HS-5 (cell line): ENCODE measurements around the gene PRR29.

Experiments
- DNase-seq: peaks from one replicate; pipeline ENCODE4 v3.0.0-alpha.2; 2012; ENCODE audit warnings: low read depth

PRR29 gene

DNA sequence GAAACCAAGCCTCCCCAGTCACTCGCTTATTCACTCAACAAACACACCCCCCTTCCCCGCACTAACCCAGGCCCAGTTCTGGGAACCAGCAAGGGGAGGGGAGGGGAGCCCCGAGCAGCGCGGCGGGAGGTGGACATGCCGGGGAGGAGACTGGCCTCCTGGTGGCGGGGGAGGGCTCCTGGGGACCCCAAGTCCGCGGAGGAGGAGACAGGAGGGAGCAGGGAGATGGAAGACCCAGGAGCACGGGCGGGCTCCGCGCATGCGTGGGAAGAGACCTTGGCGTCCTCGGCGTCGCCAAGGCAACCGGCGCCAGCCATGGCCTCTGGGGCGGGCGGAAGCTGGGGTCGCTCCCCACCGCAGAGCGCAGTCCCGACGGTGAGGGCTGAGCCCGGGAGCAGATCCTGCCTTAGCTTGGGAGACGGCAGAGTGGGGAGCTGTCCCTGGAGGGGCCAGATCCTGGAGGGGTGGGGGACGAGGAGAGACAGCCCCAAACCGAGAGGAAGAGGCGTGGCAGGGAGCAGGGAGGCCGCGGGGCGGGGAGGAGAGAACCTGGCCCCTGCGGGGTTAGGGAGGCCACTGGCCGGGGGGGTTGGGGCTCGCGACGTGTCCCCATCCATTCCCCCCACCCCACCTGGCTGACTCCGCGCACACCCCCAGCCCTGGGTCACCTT lies at the start of gene PRR29:
PRR29 (plus strand) TSS at position 302 of the 671 bp plus-strand sequence; CDS start at position 316, 14 bp downstream.
- no peak for DNase-seq

DNA sequence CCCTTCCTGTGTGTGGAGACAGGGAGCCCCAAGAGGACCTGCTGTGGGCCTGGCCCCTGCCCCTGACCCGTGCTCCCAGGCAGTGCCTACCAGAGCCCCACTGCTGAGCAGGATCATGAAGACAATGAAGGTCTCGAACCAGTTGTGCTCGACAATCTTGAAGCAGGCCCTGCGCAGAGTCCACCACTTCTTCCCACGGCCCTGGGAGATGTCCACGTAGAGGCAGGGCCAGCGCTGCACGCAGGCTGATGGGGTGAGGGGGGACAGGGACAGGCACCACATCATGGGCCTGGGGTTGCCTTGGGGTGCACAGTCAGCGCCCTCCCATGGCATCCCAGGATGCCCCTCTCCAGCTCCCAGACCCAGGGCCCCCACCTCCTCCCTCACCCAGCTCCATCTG lies 49.6 kb upstream of the PRR29 start:
- no peak for DNase-seq

DNA sequence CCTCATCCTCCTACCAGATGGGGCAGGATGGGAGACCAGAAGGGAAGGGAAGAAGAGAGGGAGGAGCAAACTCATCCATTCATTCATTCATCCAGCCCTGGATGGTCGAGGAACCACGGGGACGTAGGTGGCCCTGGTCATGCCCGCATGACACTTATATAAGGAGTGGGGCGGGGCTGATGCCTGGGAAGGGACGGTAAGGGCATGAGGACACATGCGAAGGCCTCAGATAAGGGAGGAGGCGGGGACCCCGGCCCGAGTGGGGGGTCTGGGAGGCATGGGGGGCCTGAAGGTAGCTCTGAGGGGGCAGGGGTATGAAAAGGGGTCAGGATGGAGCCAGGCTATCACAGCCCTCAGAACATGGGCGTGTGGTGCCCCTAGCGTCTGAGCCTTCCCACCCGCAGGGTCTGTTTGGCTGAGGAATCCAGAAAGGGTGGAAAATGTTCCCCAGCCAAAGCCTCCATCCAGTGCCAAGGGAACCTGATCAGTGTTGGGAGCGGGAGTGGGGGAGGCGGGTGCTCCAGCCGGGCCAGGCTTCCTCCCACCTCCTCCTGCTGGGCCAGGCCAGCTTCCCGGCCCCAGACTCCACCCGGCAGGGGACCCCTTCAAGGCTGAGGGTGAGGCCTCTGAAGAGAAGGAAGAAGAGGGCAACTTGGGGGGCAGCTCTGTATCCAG lies 48.4 kb upstream of the PRR29 start:
- no peak for DNase-seq

DNA sequence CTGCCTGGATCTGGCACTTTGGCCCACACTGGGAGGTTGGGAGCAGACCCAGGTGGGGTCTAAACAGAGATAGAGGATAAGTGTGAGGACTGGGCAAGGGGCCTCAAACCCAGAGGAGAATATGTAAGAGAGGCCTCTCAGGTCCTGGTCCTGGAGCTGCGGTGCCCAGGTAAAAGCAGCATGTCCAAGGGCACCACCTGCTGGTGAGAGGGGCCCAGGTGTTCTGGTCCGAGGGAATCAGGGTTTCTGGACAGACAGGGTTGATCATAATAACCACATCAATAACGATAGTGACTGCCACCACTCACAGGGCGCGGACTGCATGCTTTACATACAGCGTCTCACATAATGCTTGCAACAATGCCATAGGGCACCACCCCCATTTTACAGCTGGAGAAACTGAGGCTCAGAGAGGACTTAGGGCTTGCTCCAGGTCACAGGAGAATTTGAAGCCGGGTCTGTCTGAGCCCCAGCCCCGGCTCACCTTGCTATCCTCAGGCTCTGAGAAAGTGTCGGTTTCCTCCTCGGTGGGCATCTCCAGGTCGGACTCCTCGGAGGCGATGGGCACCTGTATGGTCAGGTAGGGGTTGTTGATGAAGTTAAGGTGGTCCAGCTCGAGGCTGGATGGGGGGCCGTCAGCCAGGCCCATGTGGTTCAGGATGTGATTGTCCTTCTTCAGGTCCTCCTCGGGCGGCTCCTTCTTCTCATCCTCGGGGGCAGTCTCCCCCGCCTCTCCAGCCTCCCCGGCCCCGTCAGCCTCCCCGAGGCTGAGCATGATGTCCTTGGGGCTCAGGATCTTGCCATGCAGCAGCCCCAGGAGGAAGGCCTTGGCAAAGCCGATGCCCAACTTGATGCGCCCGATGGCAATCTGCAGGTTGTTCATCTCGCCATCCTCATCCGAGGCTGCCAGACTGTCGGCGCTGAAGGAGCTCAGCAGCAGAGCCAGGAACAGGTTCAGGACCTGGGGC lies 46.9 kb upstream of the PRR29 start:
- no peak for DNase-seq

DNA sequence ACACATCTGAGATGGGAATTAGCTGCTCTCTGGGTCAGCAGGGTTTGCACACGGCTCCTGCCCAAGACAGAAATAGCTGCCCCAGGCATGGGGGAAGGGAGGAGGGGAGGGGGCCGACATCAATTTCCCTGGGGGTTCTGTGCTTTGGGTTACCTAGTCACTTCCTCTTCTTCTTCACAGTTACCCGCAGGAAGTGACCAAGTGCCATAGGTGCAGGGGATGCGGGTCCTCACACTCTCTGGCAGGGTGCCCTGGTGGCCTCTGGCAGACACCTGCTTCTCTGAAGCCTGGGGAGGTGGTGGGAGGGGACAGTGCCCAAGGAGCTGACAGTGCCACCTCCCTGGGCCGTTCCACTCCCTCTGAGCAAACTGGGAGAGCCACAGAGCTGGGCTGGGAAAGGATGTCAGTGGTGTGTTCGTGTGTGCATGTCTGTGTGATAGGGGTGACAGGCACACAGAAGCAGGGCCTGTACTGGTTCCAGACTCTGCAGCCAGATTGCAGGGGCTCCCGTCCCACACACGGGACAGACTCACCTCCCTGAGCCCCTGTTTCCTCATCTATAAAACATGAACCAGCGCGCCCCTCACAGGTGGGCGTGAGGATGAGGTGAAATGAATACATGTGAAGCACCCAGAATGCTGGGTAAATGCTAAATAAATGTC lies 43.6 kb upstream of the PRR29 start:
- no peak for DNase-seq

DNA sequence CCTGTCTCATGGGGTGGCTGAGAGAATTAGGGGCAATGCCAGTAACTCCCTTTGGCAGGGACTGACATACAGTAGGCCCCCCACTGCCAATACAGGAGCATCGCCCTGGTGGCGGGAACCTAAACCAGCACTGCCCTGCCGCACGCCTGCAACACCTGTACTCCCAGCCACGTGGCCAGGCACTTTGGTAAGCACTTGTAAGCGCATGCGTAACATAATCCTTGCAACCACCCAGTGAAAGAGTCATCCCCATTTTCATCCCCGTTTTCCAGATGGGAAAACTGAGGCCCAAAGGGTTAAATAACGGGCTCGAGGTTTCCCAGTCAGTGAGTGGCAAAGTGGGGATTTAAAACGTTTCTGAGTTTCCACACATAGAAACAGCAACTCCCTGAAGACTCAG lies 42.9 kb upstream of the PRR29 start:
- no peak for DNase-seq

DNA sequence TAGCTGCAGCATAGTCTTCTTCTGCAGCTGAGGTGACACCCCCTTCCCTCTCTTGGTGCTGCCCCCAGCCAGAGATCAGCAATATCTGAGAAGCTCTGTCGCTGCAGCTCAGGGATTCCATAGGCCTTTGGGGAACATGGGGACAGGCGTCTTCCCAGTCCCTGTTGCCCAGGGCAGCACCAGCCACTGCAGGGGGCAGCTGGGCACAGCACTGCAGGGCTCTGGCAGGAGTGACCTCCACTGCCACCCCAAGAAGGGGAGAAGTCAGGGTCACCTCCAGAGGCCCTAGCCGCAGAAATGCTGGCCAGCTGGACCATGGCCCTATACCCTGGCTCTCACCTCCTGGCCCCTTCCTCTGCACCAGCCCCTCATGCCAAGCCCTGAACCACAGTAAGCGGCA lies 42.4 kb upstream of the PRR29 start:
- no peak for DNase-seq

DNA sequence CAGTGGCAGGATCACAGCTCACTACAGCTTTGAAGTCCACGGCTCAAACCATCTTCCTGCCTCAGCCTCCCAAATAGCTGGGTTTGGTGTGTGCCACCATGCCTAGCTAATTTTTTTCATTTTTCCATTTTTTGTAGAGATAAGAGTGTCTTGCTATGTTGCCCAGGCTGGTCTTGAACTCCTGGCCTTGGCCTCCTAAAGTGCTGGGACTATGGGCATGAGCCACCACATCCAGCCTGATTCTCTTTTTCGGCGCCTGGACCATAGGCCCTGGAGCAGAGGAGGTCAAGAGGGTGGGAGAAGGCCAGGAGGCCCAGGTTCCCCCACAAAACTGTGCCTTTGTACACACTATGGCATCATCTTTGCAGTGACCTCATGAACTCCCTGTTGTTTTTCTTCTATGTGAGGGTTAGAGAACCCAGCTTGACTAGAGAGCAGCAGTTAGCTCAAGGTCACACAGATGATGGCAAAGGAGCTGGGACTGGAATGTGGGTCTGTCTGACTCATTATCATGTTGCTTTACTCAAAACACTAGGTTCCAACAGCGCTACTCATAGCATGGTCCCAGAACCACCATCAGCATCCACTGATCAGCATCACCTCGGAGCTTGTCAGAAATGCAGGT lies 41.7 kb upstream of the PRR29 start:
- DNase-seq, result no peak

DNA sequence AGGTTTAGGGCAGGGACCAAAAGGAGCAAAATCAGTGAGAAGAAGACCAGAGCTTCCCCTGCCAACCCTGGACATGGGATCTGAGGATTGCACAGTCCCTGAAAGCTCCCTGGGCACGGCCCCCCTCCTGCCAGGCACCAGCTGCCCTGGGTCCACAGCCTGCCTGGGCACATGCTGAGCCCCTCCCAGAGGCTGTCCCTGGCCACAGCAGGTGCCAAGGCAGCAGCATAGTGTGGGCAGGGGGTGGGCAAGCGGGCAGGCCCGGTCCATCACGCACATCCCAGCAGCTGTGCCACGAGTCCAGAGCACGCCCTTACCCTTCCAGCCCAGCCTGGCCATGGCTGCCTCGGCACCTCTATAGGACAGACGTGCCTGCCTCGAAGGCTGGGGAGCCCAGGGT lies 38.1 kb upstream of the PRR29 start:
- no peak for DNase-seq

DNA sequence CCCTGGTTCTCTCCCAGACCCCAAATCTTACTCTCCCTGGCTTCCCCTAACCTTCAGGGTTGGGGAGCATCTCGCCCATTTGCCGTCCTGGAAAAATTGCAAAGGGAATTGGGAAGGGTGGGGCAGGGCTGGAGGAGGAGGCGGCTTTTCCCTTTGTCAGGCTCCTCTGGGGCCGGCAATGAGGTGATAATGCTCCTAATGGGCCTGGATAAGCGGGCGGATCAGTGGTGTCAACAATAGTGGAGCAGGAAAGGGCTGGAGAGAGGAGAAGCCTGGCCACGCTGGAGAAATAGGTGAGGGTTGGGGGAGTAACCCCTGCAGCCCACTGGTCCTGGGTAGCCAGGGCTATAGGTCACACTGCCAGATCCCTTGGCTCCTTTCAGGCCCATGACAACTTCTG lies 37.7 kb upstream of the PRR29 start:
- DNase-seq, result no peak

DNA sequence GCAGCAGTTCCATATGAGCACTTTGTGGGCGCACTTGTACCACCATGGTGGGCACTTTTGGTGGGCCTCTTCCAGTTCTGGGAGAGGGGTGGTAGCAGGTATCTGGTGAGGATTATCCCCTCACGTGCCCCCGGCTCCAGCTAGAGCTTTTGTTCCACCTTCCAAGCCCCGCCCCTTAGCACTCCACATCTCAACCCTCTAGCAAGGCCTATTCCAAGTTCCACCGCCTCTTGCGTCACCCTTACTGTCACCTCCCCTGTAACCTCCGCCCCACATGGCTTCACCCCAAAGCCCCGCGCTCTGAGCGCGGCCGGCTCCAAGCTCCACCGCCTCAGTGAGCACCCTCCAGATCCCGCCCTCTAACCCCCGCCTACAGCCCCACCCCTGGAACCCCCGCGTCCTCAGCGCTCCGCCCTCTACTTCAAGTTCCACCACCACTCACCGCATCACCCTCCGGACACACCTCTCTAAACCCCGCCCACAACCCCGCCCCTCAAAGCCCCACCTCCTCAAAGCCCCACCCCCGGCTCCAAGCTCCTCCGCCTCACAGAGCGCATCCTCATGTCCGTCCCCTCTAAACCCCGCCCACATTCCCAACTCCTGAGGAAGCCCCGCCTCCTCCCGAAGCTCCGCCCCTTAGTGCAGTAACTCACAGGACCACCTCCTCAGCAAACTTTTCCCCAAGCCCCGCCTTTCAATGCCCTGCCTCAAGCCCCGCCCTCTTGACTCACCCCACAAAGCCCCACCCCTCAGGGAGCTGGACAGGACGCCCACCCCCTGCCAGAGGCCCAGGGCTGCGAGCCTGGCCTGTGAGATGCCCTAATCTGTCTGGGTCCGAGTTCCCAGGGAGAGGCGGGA lies 36.6 kb upstream of the PRR29 start:
- no peak for DNase-seq

DNA sequence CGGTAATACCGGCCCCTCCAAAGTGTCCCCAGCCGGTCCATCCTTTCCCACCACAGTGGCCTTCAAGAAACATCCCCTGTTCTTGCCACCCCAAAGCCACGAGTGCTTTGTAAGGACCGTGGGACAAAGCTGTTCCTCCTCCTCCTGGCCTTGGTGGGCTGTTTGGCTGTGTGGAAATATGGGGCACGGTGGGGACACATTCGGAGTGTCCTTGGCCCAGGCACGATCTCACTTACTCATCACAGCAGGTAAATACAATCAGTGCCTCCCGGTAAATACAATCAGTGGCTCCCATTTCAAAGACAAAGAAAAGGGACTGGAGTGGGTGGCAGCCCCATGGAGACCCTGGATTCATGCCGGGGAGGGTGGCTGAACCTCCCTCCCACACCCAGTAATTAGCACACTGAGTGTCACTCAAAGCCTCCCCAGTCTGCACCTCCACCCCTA lies 35.8 kb upstream of the PRR29 start:
- DNase-seq, result no peak

DNA sequence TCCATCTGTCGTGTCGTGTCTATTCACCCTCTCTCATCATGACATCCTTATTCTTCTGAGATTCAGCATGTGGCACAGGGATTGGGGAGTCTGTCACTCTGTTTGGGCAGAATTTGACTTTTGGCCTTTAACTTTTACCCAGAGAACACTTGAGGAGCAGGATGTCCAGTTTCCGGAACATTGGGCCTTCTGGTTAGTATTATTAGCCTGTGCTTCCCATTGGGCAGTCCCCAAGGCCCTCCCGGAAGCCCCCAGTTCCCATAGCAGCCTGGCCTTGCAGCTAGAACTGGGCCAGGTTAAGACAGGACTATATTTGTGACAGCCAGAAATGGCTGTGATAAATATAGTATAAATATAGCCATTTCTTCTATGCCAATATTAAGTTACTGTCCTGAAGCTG lies 35.0 kb upstream of the PRR29 start:
- no peak for DNase-seq

DNA sequence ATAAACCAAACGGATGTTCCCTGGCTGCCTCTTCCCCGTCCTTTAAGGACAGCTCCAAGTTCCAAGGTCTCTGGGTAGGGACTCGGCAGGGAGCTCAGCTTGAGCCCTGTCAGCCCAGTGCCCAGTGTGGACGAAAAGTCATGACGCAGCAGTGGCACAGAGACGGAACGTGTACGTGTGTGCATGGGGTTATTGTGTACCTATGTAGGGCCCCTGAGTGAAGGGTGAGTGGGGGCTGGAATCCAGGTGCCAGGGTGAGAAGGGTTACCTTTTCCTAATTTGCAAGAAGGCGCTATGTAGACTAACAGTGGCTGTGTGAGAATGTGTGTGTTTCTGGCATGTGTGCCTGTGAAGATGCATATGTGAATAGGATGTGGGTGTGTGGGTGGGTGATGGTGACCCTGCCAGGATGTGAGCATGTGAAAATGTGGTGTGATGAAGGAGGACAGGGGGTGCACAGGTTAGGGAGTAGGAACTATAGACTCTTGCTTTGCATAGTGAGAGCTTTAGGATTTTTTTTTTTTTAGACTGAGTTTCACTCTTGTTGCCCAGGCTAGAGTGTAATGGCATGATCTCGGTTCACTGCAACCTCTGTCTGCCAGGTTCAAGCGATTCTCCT lies 31.4 kb upstream of the PRR29 start:
- DNase-seq, result no peak

DNA sequence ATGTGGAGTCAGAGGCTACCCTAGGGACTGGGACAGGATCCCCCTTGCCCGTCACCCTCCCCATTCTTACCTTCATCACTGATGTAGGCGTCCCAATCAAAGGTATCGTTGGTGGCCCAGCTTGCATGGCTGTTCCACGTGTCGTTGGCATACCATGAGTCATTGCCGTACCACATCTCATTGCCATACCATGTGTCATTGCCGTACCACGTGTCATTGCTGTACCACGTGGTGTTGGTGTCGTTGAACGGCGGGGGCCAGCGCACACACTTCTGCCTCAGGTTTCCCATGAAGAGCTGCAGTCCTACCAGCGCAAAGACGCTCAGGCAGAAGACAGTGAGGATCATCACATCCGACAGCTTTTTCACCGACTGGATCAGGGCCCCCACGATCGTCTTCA lies 30.2 kb upstream of the PRR29 start:
- no peak for DNase-seq

DNA sequence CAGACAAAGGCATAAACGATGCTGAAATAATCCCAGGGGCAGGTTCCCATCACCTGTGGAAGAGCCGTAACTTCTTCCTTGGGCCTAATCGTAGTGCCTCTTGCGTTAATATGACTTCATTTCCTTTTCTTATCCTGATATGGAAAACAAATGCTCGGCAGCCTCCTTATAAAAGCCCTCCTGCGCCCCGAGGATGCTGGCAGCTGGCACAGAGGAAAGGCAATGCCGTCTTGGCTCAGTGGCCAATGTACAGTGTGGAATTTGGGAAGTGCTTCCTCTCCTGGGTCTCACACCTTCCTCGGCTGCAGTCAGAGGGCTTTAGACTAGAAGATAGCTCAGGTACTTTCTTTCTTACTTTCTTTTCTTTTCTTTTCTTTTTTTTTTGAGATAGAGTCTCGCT lies 28.9 kb upstream of the PRR29 start:
- DNase-seq, result no peak

DNA sequence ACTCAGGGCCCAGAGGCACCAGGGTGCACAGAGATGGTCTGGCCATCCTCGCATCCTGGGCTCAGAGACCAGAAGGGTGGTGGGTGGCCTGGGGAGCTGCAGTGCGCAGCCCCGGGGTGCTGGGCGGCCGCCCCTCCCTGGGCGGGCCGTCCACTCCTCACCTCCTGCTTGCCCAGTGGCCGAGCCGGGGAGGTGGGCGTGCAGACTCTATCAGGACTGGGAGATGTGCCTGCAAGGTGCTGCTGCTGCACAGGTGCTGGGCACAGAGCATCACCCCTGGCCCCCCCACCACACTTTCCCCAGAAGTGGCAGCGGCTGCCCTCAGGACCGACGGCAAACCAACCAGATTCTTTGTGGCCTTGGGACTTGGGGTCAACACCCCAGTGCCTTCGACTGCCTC lies 25.4 kb upstream of the PRR29 start, which contains the start of gene SCN4A:
SCN4A (minus strand) TSS at position 123 of the 400 bp plus-strand sequence; CDS start at position 46, 77 bp downstream.
- no peak for DNase-seq

DNA sequence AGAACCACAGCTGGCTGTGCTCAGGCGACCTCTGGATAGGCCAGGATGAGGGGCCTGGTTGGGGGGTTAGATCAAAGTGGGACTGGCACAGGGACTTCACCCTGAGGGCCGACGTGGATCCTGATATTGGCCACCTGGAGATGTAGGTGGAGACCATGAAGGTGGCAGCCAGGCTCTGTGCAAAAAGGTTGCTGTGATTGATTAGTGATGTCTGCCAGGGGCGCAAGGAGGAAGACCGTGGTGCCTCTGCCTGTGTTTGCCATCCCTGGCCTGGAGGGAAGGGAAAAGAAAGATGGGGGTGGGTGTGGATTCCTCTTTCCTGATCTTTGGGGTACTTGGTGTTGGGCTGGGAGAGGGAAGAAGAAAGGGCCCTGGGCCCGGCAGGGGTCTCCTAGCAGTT lies 24.9 kb upstream of the PRR29 start:
- DNase-seq, result no peak

DNA sequence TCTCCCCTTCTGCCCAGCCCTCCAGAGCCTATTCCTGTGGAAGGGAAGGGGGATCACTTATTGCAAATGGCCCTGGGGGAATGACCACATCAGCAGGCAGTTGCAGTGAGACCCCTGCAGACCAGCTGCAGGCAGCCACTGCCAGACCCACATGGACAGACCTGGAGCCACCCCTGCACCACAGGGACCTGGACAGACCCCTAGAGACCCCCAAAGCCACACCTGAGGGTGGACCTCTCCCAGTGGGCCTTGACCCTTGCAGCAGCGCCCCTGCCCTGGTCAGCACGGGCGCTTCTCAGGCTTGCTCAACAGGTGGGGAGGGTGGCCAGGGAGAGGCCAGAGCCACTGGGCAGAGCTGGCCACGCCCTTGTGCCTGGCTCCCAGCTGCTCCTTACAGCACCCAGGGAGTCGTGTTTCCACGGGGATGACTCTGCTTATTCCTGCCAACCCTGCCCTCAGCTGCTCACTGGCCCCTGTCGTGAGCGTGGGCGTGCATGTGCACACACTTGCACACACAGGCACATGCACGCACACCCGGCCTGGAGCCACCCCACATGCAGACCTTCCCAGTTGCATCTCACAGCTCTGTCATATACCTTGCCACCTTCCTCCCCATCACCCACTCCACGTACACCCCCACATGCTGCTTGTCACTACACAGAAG lies 24.1 kb upstream of the PRR29 start:
- no peak for DNase-seq
